ENCODE data around the gene NBR1.
"Not testable (repeated sequence)": the region's sequence is repeated elsewhere in the genome, so short reads cannot be mapped to it uniquely, and the experiment has no call there.

NBR1 gene

DNA sequence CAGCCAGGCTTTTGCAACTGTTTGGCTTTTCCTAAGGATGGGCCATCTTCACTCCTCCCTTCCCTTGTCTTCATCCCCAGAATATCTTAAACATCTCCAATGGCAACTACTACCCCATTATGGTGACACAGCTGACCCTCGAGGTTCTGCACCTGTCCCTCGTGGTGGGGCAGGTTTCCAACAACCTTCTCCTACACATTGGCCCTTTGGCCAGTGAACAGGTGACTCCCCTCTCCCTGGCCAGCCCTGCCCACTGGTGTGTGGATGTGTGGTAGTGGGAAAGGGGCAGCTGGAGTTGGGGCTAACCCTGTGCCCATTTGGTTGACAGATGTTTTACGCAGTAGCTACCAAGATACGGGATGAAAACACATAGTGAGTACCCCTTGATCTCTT lies 45.4 kb downstream of the NBR1 start:
- DNase-seq (ENCODE audit: low read depth in 2 of 2): no peak

DNA sequence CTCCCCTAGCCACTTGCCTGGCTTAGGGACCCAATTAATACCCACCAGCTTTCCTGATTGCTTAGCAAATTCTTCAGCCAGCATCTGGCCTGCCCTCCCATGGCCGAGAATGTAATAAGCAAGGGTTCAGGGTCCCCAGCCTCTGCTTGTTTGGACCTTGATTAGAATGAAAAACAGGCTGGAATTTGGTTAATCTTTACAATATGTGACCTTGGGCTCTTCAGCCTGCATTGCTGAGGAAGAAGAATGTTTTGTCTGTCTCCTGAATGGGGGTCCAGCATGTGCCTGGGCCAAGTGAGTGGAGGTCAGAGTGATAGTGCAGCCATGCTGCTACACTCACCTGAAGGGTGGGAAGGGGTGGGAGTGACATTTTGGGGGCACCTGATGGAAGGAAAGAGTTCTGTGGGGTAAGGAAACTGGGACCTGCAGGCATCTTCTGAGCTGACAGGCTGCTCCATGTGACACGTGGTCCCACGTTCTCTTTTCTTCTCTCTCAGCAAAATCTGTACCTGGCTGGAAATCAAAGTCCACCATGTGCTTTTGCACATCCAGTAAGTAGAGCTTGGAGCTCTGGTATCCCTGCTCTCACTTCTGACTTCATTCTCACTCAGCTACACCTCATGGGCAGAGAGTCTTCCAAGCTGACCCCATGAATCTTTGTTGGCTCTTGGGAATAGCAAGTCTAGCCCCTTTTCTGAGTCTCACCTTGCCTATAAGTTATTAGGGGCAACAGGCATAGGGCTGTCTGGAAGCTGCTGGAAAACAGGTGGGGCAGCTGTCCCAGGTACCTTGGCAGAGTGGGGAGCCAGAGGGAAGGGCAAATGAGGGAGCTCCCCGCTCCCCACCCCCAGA lies 46.0 kb downstream of the NBR1 start:
- no peak for DNase-seq (ENCODE audit: low read depth in 2 of 2)

DNA sequence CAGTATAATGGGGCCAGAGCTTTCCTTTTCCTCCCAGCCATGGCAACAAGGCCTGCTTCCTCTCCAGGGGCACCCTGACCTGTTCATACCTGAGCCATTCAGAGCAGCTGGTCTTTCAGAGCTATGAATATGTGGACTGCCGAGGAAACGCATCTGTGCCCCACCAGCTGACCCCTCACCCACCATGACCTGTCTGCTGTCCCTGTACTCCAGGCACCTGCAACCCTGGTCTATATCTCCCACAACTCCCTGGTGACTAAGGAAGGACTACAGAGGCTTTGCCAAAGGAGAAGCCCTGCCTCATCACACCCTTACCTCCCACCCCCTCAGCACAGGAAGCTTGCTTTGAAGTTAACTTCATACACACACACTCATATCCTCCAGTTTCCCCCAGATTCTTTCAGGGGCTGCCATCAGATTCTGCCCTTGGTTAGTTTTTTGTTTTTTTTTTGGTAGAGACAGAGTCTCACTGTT lies 46.6 kb downstream of the NBR1 start:
- DNase-seq (ENCODE audit: low read depth in 2 of 2): no peak

DNA sequence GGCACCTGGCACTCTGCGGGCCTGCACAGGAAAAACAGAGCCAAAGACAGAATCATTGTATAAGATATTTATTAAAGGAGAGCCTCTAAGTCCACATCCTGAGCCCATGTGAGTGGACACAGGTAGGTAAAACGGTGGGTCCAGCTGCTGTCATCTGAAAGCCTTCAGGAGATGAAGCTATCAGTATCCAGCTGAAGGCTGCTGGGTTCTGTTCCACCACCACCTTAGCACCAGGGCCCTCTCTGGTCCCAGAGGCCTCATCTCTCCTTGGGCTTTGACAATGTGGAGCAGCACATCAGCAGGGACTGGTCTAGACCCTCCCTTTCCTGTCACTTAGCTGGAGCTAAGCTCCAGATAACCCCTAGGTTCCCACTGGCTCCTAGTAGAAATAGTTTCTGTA lies 48.0 kb downstream of the NBR1 start:
- no peak for DNase-seq (ENCODE audit: low read depth in 2 of 2)

DNA sequence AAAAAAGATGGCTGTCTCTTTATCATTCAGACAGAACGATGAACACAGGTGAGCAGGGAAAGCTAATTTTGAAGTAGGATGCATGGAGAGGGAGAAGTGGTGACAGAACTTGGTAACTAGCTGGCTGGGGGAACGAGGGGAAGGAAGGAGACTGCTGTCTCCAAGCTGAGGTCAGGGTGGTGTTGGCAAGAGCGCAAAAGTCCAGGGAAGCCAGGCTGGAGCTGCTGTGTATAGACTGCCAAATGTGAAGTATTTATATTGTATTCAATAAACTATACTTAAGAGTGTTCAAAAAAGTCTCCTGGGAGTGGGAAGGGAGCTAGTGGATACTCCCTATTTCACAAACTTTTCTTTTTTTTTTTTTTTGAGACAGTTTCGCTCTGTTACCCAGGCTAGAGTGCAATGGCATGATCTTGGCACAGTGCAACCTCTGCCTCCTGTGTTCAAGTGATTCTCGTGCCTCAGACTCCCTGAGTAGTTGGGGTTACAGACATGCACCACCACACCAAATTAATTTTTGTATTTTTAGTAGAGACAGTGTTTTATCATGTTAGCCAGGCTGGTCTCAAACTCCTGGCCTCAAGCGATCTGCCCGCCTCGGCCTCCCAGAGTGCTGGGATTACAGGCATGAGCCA lies 48.8 kb downstream of the NBR1 start:
- DNase-seq (ENCODE audit: low read depth in 2 of 2): no peak

DNA sequence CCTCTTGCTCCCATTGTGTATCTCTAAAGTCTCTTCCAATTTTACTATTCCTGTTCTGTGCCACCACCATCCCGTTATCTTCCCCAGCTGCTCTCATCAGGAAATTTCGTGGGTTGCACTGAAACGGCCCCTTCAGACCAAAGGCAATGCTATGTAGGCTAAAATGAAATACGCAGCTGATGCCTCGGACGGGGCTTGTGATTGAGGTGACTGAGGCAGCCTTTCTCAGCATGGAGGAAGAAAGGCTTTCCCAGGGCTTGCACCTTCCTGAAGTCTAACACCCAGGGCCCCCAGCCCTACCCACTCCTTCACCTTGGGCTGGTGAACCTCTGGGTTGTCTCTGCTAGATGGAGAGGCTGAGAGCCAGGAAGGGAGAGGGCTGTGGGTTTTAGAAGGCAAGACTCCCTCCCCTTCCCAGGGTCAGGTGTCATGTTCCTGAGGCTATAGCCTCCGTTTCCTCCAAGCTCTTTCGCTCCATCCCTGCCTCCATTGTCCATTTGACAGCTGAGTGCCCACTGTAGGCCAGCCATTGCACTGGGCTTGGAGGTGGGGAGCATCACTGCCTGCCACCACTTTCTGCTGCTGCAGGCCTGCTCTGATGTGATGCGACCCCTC lies 49.6 kb downstream of the NBR1 start:
- DNase-seq (ENCODE audit: low read depth in 2 of 2): no peak

DNA sequence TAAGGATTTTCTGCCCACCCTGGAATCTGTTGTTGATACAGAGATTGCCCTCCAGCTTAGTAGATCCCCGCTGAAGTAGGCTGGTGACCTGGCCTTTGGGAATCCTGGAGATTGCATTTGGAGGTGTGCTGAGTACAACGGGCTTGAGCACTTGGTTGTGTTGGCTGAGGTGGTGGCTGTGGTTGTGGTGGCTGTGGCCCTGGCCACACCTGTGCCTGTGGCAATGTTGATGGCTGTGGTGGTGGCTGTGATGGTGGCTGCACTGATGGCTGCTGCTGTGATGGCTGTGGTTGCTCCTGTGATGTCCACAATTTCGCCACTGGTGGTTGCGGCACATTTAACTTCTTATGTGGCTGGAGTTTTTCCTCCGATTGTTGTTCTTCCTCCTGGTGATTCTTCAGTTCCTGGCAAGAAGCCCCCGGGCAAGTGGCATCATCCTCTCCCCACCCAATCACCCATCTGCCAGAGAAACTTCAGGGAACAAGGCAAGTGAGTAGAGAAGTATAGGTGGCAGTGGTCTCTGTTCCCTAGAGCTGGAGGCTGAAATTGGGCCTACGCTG lies 53.2 kb downstream of the NBR1 start:
- DNase-seq (ENCODE audit: low read depth in 2 of 2): no peak

DNA sequence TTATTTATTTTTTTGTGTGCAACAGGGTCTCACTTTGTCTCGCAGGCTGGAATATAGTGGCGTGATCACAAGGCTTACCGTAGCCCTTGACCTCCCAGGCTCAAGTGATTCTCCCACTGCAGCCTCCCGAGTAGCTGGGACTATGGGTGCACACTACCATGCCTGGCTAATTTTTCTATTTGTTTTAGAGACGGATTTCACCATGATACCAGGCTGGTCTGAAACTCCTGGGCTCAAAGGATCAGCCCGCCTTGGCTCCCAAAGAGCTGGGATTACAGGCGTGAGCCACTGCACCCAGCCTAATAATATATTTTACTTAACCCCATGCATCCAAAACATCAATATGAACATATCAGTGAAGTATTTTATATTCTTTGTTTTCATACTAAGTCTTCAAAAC lies 55.4 kb downstream of the NBR1 start:
- no peak for DNase-seq (ENCODE audit: low read depth in 2 of 2)

DNA sequence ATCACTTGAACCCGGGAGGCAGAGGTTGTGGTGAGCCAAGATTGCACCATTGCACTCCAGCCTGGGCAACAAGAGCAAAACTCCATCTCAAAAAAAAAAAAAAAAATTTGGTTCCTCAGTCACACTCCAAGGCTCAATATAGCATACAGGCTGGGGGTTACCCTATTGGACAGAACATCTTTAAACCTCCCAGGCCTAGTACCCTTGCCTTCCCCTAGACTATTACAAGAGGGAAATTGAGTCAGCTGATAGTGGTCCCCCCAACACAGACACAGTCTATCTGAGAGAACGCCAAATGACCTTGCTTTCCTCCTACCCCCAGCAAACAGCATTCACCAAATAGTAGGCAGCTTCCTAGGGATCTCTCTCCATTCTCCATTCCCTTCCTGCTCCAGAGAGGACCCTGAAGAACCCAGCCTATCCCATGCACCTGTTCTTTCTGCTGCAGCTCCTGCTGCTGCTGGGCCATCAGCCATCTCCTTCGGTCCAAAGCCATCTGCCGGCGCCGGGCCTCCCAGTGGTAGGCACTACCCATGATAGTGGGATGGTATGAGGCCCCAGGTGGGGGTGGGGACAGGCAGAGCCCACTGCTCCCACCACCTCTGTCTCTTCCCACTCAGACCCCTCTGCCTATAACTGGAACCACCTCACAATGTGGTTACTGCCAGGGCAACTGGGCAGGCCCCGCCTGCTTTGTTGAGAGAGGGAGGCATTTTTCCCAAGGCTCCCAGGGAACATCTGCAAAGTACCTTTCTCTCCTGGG lies 57.2 kb downstream of the NBR1 start, which contains the start of gene CCDC200:
Gene CCDC200 (minus strand): TSS at position 604 of the 763 bp plus-strand sequence. CDS start 69 bp downstream, at position 535.
- not testable (repeated sequence) for DNase-seq (ENCODE audit: low read depth in 2 of 2)

DNA sequence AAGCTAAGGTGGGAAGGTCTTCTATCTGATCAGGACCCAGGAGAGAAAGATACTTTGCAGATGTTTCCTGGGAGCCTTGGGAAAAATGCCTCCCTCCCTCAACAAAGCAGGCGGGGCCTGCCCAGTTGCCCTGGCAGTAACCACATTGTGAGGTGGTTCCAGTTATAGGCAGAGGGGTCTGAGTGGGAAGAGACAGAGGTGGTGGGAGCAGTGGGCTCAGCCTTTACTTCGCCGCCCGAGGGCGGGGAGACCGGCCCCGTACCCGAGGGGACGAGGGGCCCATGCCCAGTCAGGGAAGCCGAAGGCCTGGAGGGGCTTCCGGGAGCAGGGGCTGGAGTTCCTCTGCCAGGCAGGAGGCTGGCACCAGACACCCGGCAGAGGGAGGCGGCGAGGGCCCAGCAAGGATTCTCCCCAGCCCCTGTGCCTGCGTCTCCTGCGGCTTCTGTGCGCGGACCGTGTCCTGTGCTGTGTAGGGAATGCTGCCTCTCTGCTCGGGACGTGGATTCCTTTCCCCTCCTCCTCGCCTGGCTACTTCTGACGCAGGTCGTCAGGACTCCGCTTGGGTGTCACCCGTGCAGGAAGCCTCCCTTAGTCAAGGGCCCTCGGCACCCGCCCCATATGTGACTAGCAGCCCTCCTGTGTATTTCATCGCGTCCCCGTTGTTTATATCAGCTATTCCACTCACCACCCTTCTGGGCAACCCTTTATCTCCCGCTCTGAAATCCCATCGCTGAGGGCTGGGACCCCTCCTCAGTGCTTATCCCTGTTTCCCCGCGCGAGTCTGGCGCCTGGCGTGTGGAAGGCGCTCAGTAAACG lies 60.4 kb downstream of the NBR1 start:
- DNase-seq (ENCODE audit: low read depth in 2 of 2): not testable (repeated sequence)

DNA sequence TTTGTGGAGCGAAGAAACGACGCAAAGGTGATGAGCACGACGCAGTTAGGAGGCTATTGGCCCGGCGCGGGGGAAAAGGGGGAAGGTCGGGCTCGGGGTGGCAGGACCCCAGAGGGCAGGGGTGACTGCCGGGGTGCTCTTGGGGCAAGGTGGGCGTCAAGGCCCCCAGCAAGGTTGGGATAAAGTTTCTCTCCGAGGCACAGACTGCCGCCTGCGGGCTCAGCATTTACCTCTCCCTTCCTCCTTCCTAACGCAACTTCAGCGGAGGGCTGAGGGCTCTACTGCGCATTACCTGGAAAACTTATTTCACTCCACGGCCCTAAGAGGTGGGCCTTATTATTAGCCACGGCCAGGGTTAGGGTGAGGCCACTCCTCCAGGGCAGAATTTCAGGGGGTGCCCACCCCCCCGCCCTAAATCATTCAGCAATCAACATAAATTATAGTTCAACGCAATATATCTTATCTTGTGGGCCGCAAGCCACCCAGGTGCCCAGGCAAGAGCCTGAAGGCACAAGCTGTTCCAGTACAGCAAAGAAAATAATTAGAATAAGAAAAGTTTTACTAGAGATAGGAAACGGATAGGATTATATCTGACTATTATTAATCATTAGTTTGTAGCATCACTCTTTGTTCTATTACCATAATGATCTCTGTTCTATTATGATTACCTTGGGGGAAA lies 61.1 kb downstream of the NBR1 start:
- DNase-seq (ENCODE audit: low read depth in 2 of 2): not testable (repeated sequence)

DNA sequence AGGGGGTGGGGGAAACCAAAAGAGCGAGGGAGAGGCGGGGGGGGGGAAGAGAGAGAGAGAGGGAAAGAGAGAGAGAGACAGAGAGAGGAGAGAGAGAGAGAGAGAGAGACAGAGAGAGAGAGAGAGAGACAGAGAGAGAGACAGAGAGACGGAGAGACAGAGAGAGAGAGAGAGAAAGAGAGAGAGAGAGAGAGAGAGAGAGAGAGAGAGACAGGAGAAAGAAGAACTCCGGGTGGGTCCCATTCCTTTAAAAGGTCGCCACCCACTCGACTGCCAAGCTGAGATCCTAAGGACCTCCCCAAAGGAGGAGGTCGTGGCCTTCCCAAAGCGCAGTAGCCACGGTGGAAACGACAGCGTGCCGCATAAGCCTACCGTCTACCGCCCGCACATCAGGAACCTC lies 62.2 kb downstream of the NBR1 start:
- DNase-seq (ENCODE audit: low read depth in 2 of 2): not testable (repeated sequence)

DNA sequence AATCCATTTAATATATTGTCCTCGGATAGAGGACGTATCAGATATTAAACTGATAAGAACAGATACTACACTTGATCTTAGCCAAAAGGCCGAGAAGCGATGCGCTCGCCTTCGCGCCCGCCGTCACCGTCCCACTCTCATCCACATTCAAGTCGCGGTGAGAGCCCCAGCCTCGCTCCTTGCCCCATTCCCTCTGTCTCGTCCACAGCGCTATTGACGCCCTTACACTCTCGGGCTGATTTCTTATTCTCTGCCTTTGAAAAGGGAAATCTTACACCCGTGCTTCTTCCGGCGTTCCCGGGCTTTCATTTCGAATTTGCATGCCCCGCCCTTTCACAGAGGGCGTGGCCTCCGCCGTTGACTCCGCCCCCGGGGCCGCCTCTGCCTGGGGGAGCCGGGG lies 62.9 kb downstream of the NBR1 start, which contains the start of gene RNU2-1:
Gene RNU2-1 (minus strand): TSS at position 101 of the 400 bp plus-strand sequence.
- DNase-seq (ENCODE audit: low read depth in 2 of 2): not testable (repeated sequence)

DNA sequence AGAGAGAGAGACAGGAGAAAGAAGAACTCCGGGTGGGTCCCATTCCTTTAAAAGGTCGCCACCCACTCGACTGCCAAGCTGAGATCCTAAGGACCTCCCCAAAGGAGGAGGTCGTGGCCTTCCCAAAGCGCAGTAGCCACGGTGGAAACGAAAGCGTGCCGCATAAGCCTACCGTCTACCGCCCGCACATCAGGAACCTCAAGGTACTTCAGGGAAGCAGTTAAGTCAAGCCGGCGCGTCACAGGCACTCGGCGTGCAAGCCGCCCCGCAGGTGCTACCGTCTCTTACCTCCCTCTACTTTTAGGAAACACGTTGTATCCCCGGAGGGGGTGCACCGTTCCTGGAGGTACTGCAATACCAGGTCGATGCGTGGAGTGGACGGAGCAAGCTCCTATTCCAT lies 68.6 kb downstream of the NBR1 start:
- not testable (repeated sequence) for DNase-seq (ENCODE audit: low read depth in 2 of 2)

DNA sequence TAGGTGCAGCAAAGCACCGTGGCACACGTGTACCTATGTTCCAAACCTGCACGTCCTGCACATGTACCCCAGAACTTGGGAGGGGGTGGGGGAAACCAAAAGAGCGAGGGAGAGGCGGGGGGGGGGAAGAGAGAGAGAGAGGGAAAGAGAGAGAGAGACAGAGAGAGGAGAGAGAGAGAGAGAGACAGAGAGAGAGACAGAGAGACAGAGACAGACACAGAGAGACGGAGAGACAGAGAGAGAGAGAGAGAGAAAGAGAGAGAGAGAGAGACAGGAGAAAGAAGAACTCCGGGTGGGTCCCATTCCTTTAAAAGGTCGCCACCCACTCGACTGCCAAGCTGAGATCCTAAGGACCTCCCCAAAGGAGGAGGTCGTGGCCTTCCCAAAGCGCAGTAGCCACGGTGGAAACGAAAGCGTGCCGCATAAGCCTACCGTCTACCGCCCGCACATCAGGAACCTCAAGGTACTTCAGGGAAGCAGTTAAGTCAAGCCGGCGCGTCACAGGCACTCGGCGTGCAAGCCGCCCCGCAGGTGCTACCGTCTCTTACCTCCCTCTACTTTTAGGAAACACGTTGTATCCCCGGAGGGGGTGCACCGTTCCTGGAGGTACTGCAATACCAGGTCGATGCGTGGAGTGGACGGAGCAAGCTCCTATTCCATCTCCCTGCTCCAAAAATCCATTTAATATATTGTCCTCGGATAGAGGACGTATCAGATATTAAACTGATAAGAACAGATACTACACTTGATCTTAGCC lies 69.8 kb downstream of the NBR1 start:
- not testable (repeated sequence) for DNase-seq (ENCODE audit: low read depth in 2 of 2)

DNA sequence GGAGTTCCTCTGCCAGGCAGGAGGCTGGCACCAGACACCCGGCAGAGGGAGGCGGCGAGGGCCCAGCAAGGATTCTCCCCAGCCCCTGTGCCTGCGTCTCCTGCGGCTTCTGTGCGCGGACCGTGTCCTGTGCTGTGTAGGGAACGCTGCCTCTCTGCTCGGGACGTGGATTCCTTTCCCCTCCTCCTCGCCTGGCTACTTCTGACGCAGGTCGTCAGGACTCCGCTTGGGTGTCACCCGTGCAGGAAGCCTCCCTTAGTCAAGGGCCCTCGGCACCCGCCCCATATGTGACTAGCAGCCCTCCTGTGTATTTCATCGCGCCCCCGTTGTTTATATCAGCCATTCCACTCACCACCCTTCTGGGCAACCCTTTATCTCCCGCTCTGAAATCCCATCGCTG lies 75.4 kb downstream of the NBR1 start:
- not testable (repeated sequence) for DNase-seq (ENCODE audit: low read depth in 2 of 2)
